ENCODE measurements around the gene RHOXF2.

GRCh38 chrX:120145295-120145925 lies 13.0 kb upstream of the RHOXF2 start:
- TF ChIP-seq EZH2phosphoT487 (IDR thresholded peaks at IDR 0.05; ENCODE audit: insufficient read depth, low read depth) (no peak), EZH2 (IDR thresholded peaks at IDR 0.05; ENCODE audit: insufficient read depth, poor library complexity, severe bottlenecking) (no peak)

All from GM23248 (cell line).